NCI-H82 treated with DMSO at 0.1 percent for 48 hours (cell line): ENCODE measurements around the gene CTR9.

ENCODE experiments used
- DNase-seq: peaks from one replicate; lab custom pipeline; 2025; ENCODE audit not compliant: unreplicated experiment; lab: John Stamatoyannopoulos, UW

Gene CTR9

DNA sequence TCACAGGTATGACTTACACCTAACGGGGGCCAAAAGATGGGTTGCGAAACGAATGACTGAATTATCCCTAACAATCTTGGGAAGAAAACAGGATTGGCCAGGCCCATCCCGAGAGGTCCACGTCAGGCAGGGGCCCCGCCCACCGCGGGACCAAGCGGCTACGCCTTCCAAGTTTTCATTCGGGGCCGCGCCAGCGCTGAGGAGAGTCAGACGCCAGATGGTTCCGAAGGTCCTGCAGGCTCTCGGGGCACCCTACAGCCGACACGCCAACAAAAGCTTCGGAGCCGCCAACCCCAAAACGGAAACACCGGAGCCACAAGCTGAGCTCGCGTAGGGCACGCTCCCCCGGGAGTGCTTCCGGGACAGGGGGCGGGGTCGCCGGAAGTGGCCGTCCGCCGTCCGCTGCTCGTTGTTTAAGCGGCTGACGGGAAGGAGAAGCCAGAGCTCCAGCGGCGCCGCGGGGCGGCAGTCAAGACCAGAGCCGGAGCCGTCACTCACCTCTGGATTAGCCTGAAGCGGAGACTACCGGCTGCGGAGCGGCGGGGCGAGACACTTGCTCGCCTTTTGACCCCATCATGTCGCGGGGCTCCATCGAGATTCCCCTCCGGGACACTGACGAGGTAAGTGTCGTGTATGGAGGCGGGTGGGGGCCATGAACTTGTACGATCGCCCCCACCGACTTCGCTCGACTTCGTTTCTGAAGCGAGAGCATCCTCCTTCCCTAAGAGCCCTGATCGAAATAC, at the start of gene CTR9:
TSS of gene CTR9 (plus strand) at position 409 of the 743 bp plus-strand sequence. CDS start at position 576, 167 bp downstream.
- peak; percentile 80 for DNase-seq

DNA sequence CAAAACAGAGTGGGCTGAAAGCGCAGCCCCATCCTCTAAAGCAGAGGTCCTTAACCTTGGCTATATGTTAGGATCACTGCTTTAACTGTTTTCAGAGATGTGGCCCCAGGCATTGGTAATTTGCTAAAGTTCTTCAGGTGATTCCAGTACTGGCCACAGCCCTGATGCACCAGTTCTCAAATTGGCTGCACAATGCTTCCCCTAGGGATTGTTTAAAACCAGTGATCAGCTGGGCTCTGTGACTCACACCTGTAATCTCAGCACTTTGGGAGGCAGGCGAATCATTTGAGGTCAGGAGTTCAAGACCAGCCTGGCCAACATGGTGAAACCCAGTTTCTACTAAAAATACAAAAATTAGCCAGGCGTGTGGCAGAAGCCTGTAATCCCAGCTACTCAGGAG, 49.1 kb upstream of the CTR9 start:
- no peak for DNase-seq

GRCh38 chr11:10708131-10708530, 42.9 kb upstream of the CTR9 start:
- DNase-seq, result no peak

- DNase-seq, result no peak
These were observed 41.6 kb upstream of the CTR9 start for GRCh38 chr11:10709299-10710086.

- DNase-seq, result no peak
These were observed 35.5 kb upstream of the CTR9 start for GRCh38 chr11:10715571-10715970.

DNA sequence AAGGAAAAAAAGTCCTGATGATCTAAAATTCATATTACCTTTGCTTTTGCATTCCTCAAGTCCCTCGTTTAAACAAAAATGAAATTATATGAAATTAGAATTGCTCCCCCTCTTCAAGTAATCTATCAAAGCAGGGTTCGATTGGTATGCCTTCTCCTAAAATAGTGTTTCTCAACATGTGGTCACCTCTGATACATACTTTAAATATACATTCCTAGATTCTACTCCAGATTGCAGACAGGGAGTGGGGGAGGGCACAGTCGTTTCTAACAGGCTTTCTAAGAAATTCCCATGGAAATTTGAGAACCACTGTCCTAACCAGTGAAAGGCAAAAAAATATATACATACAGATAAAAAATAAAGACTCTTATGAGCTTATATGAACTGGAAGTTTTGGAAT, 34.9 kb upstream of the CTR9 start:
- no peak for DNase-seq

- no peak for DNase-seq
These were observed 34.3 kb upstream of the CTR9 start for GRCh38 chr11:10716543-10717259.

DNA sequence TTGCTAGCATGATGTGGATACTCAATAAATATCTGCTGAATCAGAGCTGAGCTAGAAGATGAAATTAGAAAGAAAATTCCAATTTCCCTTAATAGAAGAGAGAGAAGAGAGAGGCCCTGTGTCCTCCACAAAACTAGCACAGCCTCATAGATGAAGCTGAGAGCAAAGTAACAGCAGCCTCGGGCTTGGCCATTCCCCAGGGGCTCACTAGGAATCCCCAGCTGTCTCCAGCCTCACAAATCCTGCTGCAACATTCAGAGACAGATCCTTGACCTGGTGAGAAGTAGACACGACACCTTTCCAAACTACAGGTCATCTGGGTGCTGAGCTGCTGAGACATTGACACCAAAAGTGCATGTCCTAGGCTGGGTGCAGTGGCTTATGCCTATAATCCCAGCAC, 31.4 kb upstream of the CTR9 start:
- DNase-seq, result no peak

DNA sequence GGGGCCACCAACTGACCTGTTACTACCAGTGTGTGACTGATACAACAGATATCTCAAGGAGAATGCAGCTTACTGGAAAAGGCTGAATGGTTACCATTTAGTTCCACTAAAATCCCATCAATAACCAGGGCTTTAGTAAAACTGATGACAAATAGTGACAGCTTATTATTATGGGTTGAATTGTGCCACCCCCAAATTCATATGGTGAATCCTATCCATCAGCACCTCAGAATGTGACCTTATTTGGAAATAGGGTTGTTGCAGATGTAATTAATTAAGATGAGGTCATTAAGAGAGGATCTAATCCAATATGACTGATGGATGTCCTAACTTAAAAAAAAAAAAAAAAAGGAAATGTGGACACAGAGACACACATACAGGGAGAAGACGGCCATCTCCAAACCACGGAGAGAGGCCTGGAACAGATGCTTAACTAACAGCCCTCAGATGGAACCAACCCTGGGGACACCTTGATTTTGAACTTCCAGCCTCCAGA, 30.1 kb upstream of the CTR9 start:
- DNase-seq, result no peak

DNA sequence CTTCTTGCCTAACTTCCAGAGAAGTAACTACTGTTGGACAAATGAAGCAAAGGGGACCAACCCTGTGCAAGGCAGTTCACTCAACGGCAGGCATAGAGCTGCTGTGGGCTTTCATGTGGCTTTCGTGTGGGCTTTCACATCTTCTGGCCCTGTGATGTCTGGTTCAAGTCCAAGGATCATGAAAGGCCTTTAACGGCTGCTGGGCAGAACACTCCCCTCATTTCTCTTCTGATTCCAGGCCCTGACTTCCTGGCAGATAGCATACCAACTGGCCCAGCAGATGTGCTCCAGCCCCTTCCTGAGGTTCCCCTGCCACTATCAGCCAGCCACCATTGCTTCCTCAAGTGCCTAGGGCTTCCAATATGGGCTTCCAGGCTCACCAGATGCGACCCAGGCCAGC, 28.7 kb upstream of the CTR9 start:
- no peak for DNase-seq

DNA sequence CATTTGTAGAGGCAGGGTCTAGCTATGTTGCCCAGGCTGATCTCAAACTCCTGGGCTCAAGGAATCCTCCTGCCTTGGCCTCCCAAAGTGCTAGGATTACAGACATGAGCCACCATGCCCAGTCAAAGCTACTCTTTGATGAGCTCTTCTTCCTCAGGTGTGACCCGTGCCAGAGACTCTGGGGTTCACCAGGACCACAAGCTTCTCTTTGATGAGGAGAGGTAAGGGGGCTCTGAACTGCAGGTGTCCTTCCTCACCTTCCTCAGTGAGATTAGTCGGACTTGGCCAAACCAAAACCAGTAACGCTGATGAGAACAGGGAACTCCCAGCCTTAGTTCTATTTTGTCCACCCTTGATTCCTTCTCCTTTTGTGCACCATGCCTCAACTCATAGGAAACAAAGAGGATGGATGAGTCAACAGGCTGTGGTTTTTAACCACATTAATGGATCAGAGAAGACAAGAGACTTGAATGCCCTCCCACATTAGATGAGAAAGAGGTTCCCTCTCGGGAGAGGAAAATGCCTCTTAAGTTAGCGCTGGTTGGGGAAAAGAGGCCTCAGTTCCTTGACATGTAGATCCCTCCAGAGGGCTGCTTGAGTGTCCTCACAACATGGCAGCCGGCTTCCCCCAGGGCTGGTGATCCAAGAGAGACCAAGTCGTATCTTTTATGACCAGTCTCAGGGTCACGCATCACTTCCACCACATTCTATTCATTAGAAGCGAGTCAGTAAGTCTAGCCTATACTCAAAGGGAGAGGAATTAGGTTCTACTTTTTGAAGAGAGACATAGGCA, 25.7 kb upstream of the CTR9 start:
- no peak for DNase-seq

GRCh38 chr11:10725907-10726253, 25.2 kb upstream of the CTR9 start:
- DNase-seq, result no peak

- DNase-seq, result no peak
These were observed 23.7 kb upstream of the CTR9 start for GRCh38 chr11:10727146-10727851.

DNA sequence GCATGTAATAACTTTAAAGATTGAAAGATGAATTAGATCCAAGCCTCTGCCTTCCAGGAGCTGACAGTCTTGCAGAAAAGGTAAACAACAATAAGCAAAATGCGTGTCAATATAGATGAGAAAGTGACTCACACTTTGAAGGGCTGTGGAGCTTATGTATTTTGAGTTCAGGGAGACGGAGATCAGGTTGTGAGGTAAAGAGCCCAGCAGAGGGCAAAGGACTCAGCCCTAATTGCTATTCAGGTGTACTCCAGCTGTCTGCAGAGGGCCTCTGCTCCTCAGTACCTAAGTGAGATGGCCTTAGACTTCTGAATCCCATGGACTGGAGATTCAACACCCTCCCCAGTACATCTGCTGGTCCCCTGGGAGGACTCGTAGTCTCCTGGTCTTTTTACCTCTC, 22.9 kb upstream of the CTR9 start:
- DNase-seq, result no peak

DNA sequence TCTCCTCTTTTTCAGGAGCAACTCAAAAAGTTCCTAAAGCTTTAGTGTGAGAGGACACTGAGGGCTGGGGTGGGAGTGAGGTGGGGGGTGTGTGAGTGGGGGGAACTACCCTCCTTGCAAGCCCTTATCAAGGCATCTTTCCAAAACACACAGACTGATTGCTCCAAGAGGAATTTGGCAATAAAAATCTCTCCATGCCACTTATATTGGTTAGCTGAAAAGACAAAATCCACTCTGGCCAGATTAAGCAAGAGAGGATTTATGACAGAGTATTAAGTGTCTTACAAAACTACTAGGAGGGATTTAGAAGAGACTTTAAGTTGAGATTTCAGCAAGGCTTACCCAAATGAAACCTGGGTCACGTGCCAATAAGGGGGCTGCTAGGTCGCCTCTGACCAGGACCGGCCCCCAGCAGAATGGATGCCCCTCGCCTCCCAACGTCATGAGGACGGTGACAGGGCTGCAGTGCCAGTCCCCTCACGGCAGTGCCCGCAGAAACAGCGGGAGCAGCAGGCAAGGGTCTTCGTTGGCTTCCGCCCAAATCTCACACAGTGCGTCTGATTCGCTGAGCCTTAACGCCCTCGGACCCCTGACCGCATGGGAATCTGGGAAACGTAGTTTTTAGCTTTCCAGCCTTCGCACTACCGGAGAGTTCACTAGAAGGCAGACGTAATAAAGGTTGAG, 22.1 kb upstream of the CTR9 start:
- DNase-seq, result peak; percentile 68

- no peak for DNase-seq
These were observed 20.9 kb upstream of the CTR9 start for GRCh38 chr11:10730151-10730550.

GRCh38 chr11:10731064-10731680, 19.9 kb upstream of the CTR9 start:
- no peak for DNase-seq

GRCh38 chr11:10735481-10736475, 15.3 kb upstream of the CTR9 start:
- peak; percentile 85 for DNase-seq
